Endothelial cell of umbilical vein (primary cell): ENCODE data around the gene RTN4RL1.

Source experiments
- EZH2 ChIP-seq: IDR thresholded peaks from 2 replicates; pipeline ENCODE4 v1.6.1; 2012; ENCODE audit warnings: borderline replicate concordance, low read depth, mild to moderate bottlenecking, moderate library complexity, low read length, inconsistent platforms; ENCODE audit not compliant: severe bottlenecking
- GATA2 ChIP-seq: IDR thresholded peaks from 2 replicates; pipeline ENCODE4 v1.7.0; 2011; ENCODE audit warnings: low read depth, mild to moderate bottlenecking, moderate library complexity, mixed read lengths, low read length; ENCODE audit not compliant: insufficient read length, insufficient read depth
- MAX ChIP-seq: IDR thresholded peaks from 2 replicates; pipeline ENCODE4 v1.6.1; 2011; ENCODE audit not compliant: insufficient read depth, insufficient read length
- MYC ChIP-seq: IDR thresholded peaks from one replicate; pipeline ENCODE4 v1.6.1; 2011; ENCODE audit warnings: mild to moderate bottlenecking, low read depth, low read length
- POLR2A ChIP-seq: IDR thresholded peaks from 2 replicates; pipeline ENCODE4 v1.6.1; 2012; ENCODE audit warnings: low read depth, mild to moderate bottlenecking, control low read depth, low read length
- TF ChIP-seq, protein P1 (sequence below), 2 donors: IDR thresholded peaks; 1 replicate in 1 of 2; 2 replicates in 1 of 2; pipeline ENCODE4 v1.5.1; 2011; ENCODE audit warnings: low read length in 2 of 2, mild to moderate bottlenecking in 2 of 2, moderate library complexity in 2 of 2, control low read depth in 1 of 2, inconsistent platforms in 1 of 2, low read depth in 1 of 2; ENCODE audit not compliant: insufficient read depth in 1 of 2; ENCODE audit errors: extremely low read depth in 1 of 2

- TF ChIP-seq, protein P1, sequence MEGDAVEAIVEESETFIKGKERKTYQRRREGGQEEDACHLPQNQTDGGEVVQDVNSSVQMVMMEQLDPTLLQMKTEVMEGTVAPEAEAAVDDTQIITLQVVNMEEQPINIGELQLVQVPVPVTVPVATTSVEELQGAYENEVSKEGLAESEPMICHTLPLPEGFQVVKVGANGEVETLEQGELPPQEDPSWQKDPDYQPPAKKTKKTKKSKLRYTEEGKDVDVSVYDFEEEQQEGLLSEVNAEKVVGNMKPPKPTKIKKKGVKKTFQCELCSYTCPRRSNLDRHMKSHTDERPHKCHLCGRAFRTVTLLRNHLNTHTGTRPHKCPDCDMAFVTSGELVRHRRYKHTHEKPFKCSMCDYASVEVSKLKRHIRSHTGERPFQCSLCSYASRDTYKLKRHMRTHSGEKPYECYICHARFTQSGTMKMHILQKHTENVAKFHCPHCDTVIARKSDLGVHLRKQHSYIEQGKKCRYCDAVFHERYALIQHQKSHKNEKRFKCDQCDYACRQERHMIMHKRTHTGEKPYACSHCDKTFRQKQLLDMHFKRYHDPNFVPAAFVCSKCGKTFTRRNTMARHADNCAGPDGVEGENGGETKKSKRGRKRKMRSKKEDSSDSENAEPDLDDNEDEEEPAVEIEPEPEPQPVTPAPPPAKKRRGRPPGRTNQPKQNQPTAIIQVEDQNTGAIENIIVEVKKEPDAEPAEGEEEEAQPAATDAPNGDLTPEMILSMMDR (IDR thresholded peaks at IDR 0.05; ENCODE audit: extremely low read depth in 1 of 2, insufficient read depth in 1 of 2, low read depth in 1 of 2, low read length in 2 of 2): no peak
- TF ChIP-seq GATA2 (no peak), EZH2 (no peak), MAX (no peak), POLR2A (peak; percentile 10), MYC (no peak)
Measured at GRCh38 chr17:2060681-2061440, 35.7 kb upstream of the RTN4RL1 start.
